Hepatocyte (in vitro differentiated cells): ENCODE measurements around the gene SLC43A1. TPM values are rescaled to one million over a fixed set of nuclear protein-coding genes. Genes with fewer than 3 reads are reported as not detected.

Source experiments
- DNase-seq: peaks from one replicate; pipeline ENCODE4 v3.0.0-alpha.2; 2016; ENCODE audit warnings: low spot score
- H2AFZ ChIP-seq: fragments of 200-600 bp; sonication (generic); 2 replicates; pipeline ENCODE4 v1.6.0; 2016; ENCODE audit warnings: antibody characterized with exemption, mild to moderate bottlenecking
- H3K27ac ChIP-seq: fragments of 200-600 bp; sonication (generic); 2 replicates; pipeline ENCODE4 v1.5.1; 2016; ENCODE audit warnings: mild to moderate bottlenecking
- H3K27me3 ChIP-seq: fragments of 200-600 bp; sonication (generic); 2 replicates; pipeline ENCODE4 v1.6.1; 2016
- H3K36me3 ChIP-seq: fragments of 200-600 bp; sonication (generic); replicated peaks from 2 replicates; pipeline ENCODE4 v1.5.1; 2016; ENCODE audit warnings: low read depth; ENCODE audit not compliant: insufficient read depth
- H3K4me1 ChIP-seq: fragments of 200-600 bp; sonication (generic); 2 replicates; pipeline ENCODE4 v1.5.1; 2016; ENCODE audit warnings: mild to moderate bottlenecking, moderate library complexity; ENCODE audit not compliant: insufficient read depth
- H3K4me2 ChIP-seq: fragments of 200-600 bp; sonication (generic); 2 replicates; pipeline ENCODE4 v1.6.0; 2016
- H3K4me3 ChIP-seq: fragments of 200-600 bp; sonication (generic); 2 replicates; pipeline ENCODE4 v1.5.1; 2016; ENCODE audit warnings: mild to moderate bottlenecking
- H3K79me2 ChIP-seq: fragments of 200-600 bp; sonication (generic); 2 replicates; pipeline ENCODE4 v1.6.0; 2017; ENCODE audit warnings: mild to moderate bottlenecking
- H3K9me2 ChIP-seq: fragments of 200-600 bp; sonication (generic); replicated peaks from 2 replicates; pipeline ENCODE4 v1.6.0; 2017; ENCODE audit warnings: mild to moderate bottlenecking; ENCODE audit not compliant: insufficient read depth
- H3K9me3 ChIP-seq: fragments of 200-600 bp; sonication (generic); 2 replicates; pipeline ENCODE4 v1.5.1; 2016; ENCODE audit warnings: low read depth, mild to moderate bottlenecking
- H4K20me1 ChIP-seq: fragments of 200-600 bp; sonication (generic); 2 replicates; pipeline ENCODE4 v1.6.0; 2016; ENCODE audit warnings: mild to moderate bottlenecking; ENCODE audit not compliant: insufficient read depth, poor library complexity, severe bottlenecking
- CTCF ChIP-seq: fragments of 200-600 bp; sonication (generic); IDR thresholded peaks from 2 replicates; pipeline ENCODE4 v1.5.1; 2016; ENCODE audit warnings: antibody characterized with exemption, mild to moderate bottlenecking; ENCODE audit not compliant: poor library complexity
- EZH2 ChIP-seq: fragments of 200-600 bp; sonication (generic); IDR thresholded peaks from 2 replicates; pipeline ENCODE4 v1.6.1; 2016; ENCODE audit warnings: antibody characterized with exemption, mild to moderate bottlenecking, borderline replicate concordance
- EZH2phosphoT487 ChIP-seq: fragments of 200-600 bp; sonication (generic); IDR thresholded peaks from one replicate; pipeline ENCODE4 v1.6.1; 2018; ENCODE audit warnings: antibody characterized with exemption, mild to moderate bottlenecking, low read depth, moderate library complexity; ENCODE audit not compliant: unreplicated experiment, severe bottlenecking
- WGBS: methylation state at CpG from one replicate; pipeline ENCODE4 v1.1.6; 2016; ENCODE audit warnings: low lambda C conversion rate; ENCODE audit errors: missing lambda C conversion rate; 5-methylcytosine and 5-hydroxymethylcytosine counted together
- polyA plus RNA-seq: library from polyadenylated mRNA; unstranded; fragments of >200 nt; fragmentation: Nextera tagmentation; extraction: Ambion mirVana; gene quantifications from 2 replicates; pipeline ENCODE4 v1.2.1, GENCODE V29; 2016
- total RNA-seq: library from RNA; depleted of rRNA; stranded (reverse); fragments of >200 nt; gene quantifications from 2 replicates; pipeline ENCODE4 v1.2.3, GENCODE V29; 2014

Gene SLC43A1
- total and polyA plus RNA-seq, 2 experiments from 2014 or later, result 39.5 to 40.4 TPM

GRCh38 chr11:57504511-57504910 lies 11.0 kb downstream of the SLC43A1 start:
- H3K4me2 ChIP-seq, result no peak overlapping the region
- no peaks in the 10 kb centered on the region for H3K79me2 ChIP-seq
- H3K9me2 ChIP-seq, result no peaks in the 10 kb centered on the region
- H3K36me3 ChIP-seq, result no peaks in the 10 kb centered on the region
- WGBS, result 88% methylated on average over 4 of the region's 4 CpGs
- H2AFZ ChIP-seq, result no peak overlapping the region
- H3K4me1 ChIP-seq, result peaks cover 10% of the 10 kb centered on the region
- H3K9me3 ChIP-seq, result no peaks in the 10 kb centered on the region
- DNase-seq, result no peak
- TF ChIP-seq CTCF, result no peak
- TF ChIP-seq EZH2, result no peak
- TF ChIP-seq EZH2phosphoT487, result no peak
- H4K20me1 ChIP-seq, result no peaks in the 10 kb centered on the region
- H3K27ac ChIP-seq, result no peak overlapping the region
- no peak overlapping the region for H3K4me3 ChIP-seq
- H3K27me3 ChIP-seq, result no peaks in the 10 kb centered on the region

- TF ChIP-seq CTCF (no peak), EZH2 (no peak), EZH2phosphoT487 (no peak)
- no peak overlapping the region for H3K4me2 ChIP-seq
- H3K4me3 ChIP-seq, result no peak overlapping the region
- H3K36me3 ChIP-seq, result no peaks in the 10 kb centered on the region
- DNase-seq, result no peak
- H4K20me1 ChIP-seq, result no peaks in the 10 kb centered on the region
- no peak overlapping the region for H2AFZ ChIP-seq
- no peaks in the 10 kb centered on the region for H3K27me3 ChIP-seq
- H3K9me2 ChIP-seq, result no peaks in the 10 kb centered on the region
- no peaks in the 10 kb centered on the region for H3K79me2 ChIP-seq
- no peaks in the 10 kb centered on the region for H3K9me3 ChIP-seq
- peaks cover 25% of the 10 kb centered on the region for H3K4me1 ChIP-seq
- no peak overlapping the region for H3K27ac ChIP-seq
Observed at GRCh38 chr11:57502870-57503269, 12.6 kb downstream of the SLC43A1 start.

- Histone ChIP-seq H3K4me3 (no peak overlapping the region), H3K9me3 (no peaks in the 10 kb centered on the region), H4K20me1 (no peaks in the 10 kb centered on the region), H3K4me1 (peaks cover 28% of the 10 kb centered on the region), H3K36me3 (no peaks in the 10 kb centered on the region), H3K4me2 (no peak overlapping the region), H2AFZ (no peak overlapping the region), H3K27ac (no peak overlapping the region), H3K27me3 (no peaks in the 10 kb centered on the region), H3K9me2 (no peaks in the 10 kb centered on the region), H3K79me2 (no peaks in the 10 kb centered on the region)
- 92% methylated on average over 3 of the region's 3 CpGs for WGBS
- no peak for DNase-seq
- TF ChIP-seq EZH2 (no peak), EZH2phosphoT487 (no peak), CTCF (no peak)
Observed at GRCh38 chr11:57502376-57502775, 13.1 kb downstream of the SLC43A1 start.

GRCh38 chr11:57501953-57502352 lies 13.5 kb downstream of the SLC43A1 start:
- Histone ChIP-seq H3K36me3 (no peaks in the 10 kb centered on the region), H3K79me2 (no peaks in the 10 kb centered on the region), H3K9me3 (no peaks in the 10 kb centered on the region), H3K4me2 (no peak overlapping the region), H2AFZ (no peak overlapping the region), H3K4me1 (peaks cover 31% of the 10 kb centered on the region), H3K4me3 (no peak overlapping the region), H3K27ac (no peak overlapping the region), H3K27me3 (no peaks in the 10 kb centered on the region), H3K9me2 (no peaks in the 10 kb centered on the region), H4K20me1 (no peaks in the 10 kb centered on the region)
- DNase-seq, result no peak
- TF ChIP-seq EZH2phosphoT487 (no peak), CTCF (no peak), EZH2 (no peak)
- 79% methylated on average over 4 of the region's 4 CpGs for WGBS
